ENCODE results near the gene GPC2. TPM values are rescaled to one million over a fixed set of nuclear protein-coding genes. Genes with fewer than 3 reads are reported as not detected.
A peak's percentile ranks its signal among the peaks of the same experiment; 100 is the strongest.

The GPC2 gene
- total RNA-seq, 1 donor = 1.2 TPM

- no peak for DNase-seq (ENCODE audit: low read depth)
- no peak for TF ChIP-seq CTCF (IDR thresholded peaks at IDR 0.05; ENCODE audit: insufficient read depth, low read length)
- H3K4me3 ChIP-seq (ENCODE audit: low read depth, low read length) = no peak overlapping the region
Measured at GRCh38 chr7:100171840-100172239, 5.3 kb downstream of the GPC2 start.

DNA sequence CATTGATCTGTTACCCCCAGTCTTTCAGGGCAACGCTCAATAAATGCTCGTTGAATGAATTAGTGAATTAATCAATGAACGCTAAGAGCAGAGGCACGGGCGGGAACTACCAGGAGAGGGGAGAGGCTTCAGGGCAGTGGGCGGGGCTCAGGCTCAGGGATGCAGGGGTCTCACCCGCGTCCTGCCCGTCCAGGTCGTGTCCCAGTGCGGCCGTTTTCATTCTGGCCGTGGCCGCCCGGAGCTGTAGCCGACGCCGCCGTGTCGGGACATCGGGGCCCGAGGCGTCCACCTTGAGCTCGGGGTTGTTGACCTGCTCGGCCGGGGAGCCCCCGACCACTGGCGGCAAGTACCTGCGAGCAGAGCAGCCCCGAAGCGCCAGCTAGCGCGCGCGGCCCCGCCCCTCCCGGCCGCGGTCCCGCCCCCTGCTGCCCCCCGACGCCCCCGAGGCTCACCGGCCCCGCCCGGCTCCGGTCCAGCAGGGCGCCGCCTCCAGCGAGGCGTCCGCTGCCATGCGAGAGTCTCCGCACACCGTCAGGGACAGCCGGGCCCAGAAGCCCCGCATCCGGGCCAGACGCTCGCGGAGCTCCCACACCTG is 6.0 kb downstream of the GPC2 start:
- no peak for DNase-seq (ENCODE audit: low read depth)
- H3K4me3 ChIP-seq (ENCODE audit: low read depth, low read length) = peak overlapping the region; percentile 25
- no peak for TF ChIP-seq CTCF (IDR thresholded peaks at IDR 0.05; ENCODE audit: insufficient read depth, low read length)

DNA sequence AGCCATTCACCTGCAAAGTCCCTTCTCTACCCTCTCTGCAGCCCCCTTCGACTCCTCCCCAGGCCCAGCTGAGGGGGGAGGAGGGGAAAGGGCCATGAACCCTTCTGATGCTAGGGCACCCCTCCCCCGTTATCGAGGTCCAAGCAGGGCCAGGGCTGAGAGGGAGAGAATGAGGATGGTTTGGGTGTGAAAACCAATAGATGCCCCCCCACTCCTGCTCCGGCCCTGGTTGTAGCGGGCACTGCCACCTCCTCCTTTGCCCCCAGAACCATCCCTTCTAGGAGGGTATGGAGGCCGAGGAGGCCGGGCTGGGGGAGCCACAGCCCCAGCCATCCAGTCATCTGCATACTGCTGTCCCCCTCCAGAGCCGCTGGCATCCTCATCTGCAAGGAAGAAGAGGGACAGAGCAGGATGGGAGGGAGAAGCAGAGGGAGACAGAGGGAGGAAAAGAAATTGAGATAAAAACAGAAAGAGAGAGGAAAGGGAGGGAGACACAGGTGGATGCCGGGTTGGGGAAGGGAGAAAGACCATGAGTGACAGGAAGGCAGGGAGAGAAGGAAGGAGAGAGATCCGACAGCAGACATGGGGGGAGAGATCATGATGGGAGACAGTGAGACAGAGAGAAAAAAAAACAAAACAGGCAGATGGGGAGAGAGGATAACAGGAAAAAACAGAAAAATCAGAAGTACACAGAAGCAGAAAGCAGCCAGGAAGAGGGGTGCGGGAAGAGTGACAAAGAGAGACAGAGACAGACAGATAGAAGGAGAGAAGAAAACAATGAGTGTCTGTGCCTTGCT is 6.9 kb downstream of the GPC2 start:
- H3K4me3 ChIP-seq (ENCODE audit: low read depth, low read length) = no peak overlapping the region
- no peak for DNase-seq (ENCODE audit: low read depth)
- no peak for TF ChIP-seq CTCF (IDR thresholded peaks at IDR 0.05; ENCODE audit: insufficient read depth, low read length)

DNA sequence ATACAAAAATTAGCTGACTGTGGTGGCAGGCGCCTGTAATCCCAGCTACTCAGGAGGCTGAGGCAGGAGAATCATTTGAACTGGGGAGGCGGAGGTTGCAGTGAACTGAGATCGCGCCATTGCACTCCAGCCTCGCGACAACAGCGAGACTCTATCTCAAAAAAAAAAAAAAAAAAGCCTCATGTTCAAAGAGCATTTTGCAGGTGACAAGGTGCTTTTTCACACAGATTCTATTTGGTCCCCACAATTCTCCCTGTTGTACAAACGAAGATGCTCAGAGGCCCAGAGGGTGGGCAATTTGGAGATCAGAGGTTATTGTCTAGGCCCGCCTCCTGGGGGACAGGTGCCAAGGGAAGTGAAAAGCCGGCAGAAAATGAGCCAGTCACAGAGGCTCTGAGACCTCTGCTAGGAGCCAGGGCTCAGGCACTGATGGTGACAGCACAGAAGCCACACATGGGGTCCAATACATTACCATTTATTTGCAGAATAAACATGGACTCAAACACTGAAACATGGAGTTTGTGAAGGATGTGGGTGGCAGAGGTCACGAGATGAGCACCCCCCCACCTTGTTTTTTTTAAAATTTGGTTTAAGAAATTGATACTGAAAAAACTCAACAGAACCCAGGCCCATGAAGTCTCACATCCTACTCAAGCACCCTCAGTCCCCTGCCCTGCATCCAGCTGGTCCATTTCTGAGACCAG is 7.9 kb downstream of the GPC2 start:
- H3K4me3 ChIP-seq (ENCODE audit: low read depth, low read length) = no peak overlapping the region
- TF ChIP-seq CTCF (IDR thresholded peaks at IDR 0.05; ENCODE audit: insufficient read depth, low read length) = no peak
- DNase-seq (ENCODE audit: low read depth) = no peak

- H3K4me3 ChIP-seq (ENCODE audit: low read depth, low read length) = peak overlapping the region; percentile 67
- TF ChIP-seq CTCF (IDR thresholded peaks at IDR 0.05; ENCODE audit: insufficient read depth, low read length) = no peak
- peak; percentile 25 for DNase-seq (ENCODE audit: low read depth)
Measured at GRCh38 chr7:100167912-100168323, 9.3 kb downstream of the GPC2 start.

DNA sequence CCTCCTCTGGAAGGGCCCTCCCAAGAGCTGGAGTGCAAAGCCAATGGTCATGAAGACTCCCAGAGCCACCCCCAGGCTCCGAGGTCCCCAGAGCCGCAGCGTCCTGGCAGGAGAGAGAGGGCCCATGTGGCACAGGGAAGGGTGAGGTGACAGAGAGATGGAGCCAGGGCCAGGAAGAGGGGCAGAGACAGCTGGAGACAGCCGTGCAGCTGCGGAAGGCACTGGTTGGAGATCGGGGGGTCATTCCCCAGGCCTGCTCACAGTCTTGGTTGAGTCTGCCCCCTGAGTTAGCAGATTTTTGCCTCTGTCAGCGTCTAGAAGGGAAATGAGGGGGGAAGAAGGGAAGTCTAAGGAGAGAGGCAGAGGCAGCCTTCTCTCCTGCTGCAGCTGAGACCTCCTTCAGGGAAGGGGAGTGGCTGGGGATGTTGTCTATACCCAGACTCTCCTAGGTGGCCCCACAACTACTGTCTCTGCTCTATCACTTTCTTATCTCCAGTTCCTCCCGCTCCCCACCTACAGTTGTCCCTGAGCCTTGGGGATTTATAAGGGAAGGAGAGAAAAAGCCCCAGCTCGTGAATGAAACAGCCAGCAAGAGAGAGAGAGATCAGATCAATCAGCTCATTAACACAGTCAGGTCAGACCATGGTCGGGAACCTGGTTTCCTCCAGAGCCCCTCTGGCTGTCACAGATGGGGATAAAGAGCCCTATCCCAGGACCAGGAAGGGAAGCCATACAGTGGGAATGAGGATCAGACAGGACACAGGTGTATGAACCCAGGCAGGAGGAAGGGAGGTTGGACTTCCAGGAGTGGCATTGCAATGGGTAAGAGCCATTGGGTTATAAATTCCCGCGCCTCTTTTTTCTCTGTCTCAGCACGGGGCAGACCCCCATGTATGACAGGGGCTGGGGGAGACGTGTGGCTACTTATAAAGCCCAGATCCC is 9.9 kb downstream of the GPC2 start:
- DNase-seq (ENCODE audit: low read depth) = no peak
- TF ChIP-seq CTCF (IDR thresholded peaks at IDR 0.05; ENCODE audit: insufficient read depth, low read length) = no peak
- peak overlapping the region; percentile 67 for H3K4me3 ChIP-seq (ENCODE audit: low read depth, low read length)
